NCI-H2227 (cell line): ENCODE measurements around the gene SH3GL2.

Experiments
- DNase-seq: peaks from one replicate; lab custom pipeline; 2025; ENCODE audit not compliant: unreplicated experiment; lab: John Stamatoyannopoulos, UW

Gene SH3GL2

GRCh38 chr9:17609312-17610005 is 30.6 kb downstream of the SH3GL2 start:
- no peak for DNase-seq

GRCh38 chr9:17611342-17611741 is 32.5 kb downstream of the SH3GL2 start:
- DNase-seq: no peak

GRCh38 chr9:17611917-17612316 is 33.1 kb downstream of the SH3GL2 start:
- DNase-seq: no peak

- DNase-seq: no peak
These were observed 34.9 kb downstream of the SH3GL2 start for GRCh38 chr9:17613758-17614157.

GRCh38 chr9:17614250-17614649 is 35.4 kb downstream of the SH3GL2 start:
- DNase-seq: no peak

- no peak for DNase-seq
These were observed 36.0 kb downstream of the SH3GL2 start for GRCh38 chr9:17614903-17615302.

GRCh38 chr9:17622141-17622540 is 43.3 kb downstream of the SH3GL2 start:
- DNase-seq: no peak

- DNase-seq: no peak
These were observed 43.9 kb downstream of the SH3GL2 start for GRCh38 chr9:17622749-17623148.

GRCh38 chr9:17623965-17624364 is 45.1 kb downstream of the SH3GL2 start:
- DNase-seq: no peak

- DNase-seq: no peak
These were observed 45.7 kb downstream of the SH3GL2 start for GRCh38 chr9:17624571-17624970.

- DNase-seq: no peak
These were observed 47.0 kb downstream of the SH3GL2 start for GRCh38 chr9:17625644-17626388.

- no peak for DNase-seq
These were observed 48.8 kb downstream of the SH3GL2 start for GRCh38 chr9:17627641-17628040.

- DNase-seq: no peak
These were observed 49.8 kb downstream of the SH3GL2 start for GRCh38 chr9:17628624-17629023.

GRCh38 chr9:17630531-17630949 is 51.7 kb downstream of the SH3GL2 start:
- DNase-seq: no peak

GRCh38 chr9:17631396-17631795 is 52.5 kb downstream of the SH3GL2 start:
- DNase-seq: no peak

- DNase-seq: no peak
These were observed 54.1 kb downstream of the SH3GL2 start for GRCh38 chr9:17632994-17633393.

GRCh38 chr9:17635115-17635890 is 56.4 kb downstream of the SH3GL2 start:
- no peak for DNase-seq

GRCh38 chr9:17636349-17636748 is 57.5 kb downstream of the SH3GL2 start:
- DNase-seq: no peak

GRCh38 chr9:17636821-17637220 is 58.0 kb downstream of the SH3GL2 start:
- DNase-seq: no peak

GRCh38 chr9:17637229-17637628 is 58.4 kb downstream of the SH3GL2 start:
- DNase-seq: no peak

GRCh38 chr9:17648516-17648915 is 69.7 kb downstream of the SH3GL2 start:
- no peak for DNase-seq

- DNase-seq: no peak
These were observed 72.9 kb downstream of the SH3GL2 start for GRCh38 chr9:17651725-17652124.
